ENCODE data around the gene PNP. TPM values are rescaled to one million over a fixed set of nuclear protein-coding genes. Genes with fewer than 3 reads are reported as not detected.

PNP gene
- total and polyA plus RNA-seq, 7 donors = 3.7 to 42.5 (median 6.0) TPM

GRCh38 chr14:20461225-20462141, 7.7 kb upstream of the PNP start, which contains the start of gene PIP4P1:
TSS of gene PIP4P1 (minus strand) at chr14:20461434. CDS start at chr14:20461325, 109 bp downstream.
- H3K4me1 ChIP-seq = peaks cover 16% of the 10 kb centered on the region
- H3K4me3 ChIP-seq = peak within 1 kb of the TSS; percentile 87
- no peaks in the 10 kb centered on the region for H3K27me3 ChIP-seq (ENCODE audit: insufficient read depth in 3 of 3, low read length in 2 of 3)
- no peaks in the 10 kb centered on the region for H3K9me3 ChIP-seq
- no peak for TF ChIP-seq CTCF (IDR thresholded peaks at IDR 0.05)
- ATAC-seq = peak; percentile 95 to 96 (median 96)
- peak; percentile 99 for DNase-seq
- WGBS, 3 donors = 0% methylated on average over 42 to 67 of the region's 67 CpGs
- peak within 1 kb of the TSS; percentile 95 for H3K27ac ChIP-seq
- peaks cover 0 to 39% of the 10 kb centered on the region in 2 donors for H3K36me3 ChIP-seq (ENCODE audit: insufficient read depth in 1 of 2, low read depth in 1 of 2)
- intact Hi-C loops (cut with DNase I) = loop anchor here in 1 of 2 donors (5.0 to 10.0 kb wide), 3 partner anchors 119 to 641 kb away; partner anchors contain the start of genes ANG, PARP2, RNASE4 and TMEM253

- 30 to 34% (median 31%) methylated on average over 16 of the region's 16 CpGs for WGBS, 3 donors
- DNase-seq = peak in 1 of 2 donors; percentile 25
- intact Hi-C loops (cut with DNase I) = loop anchor here (5.0 to 10.0 kb wide), 2 partner anchors 138 to 216 kb away; partner anchors contain the start of genes ANG (in 1 of the 2) and RNASE4 (in 1 of the 2)
- no peaks in the 10 kb centered on the region for H3K27me3 ChIP-seq (ENCODE audit: insufficient read depth in 3 of 3, low read length in 2 of 3)
- TF ChIP-seq CTCF (IDR thresholded peaks at IDR 0.05) = no peak
- H3K4me3 ChIP-seq = peak overlapping the region; percentile 78
- H3K27ac ChIP-seq = peak overlapping the region; percentile 75
- ATAC-seq = peak in 1 of 4 donors; percentile 21
- no peaks in the 10 kb centered on the region for H3K9me3 ChIP-seq
- peaks cover 2 to 15% of the 10 kb centered on the region in 2 donors for H3K36me3 ChIP-seq (ENCODE audit: insufficient read depth in 1 of 2, low read depth in 1 of 2)
- peaks cover 6% of the 10 kb centered on the region for H3K4me1 ChIP-seq
Measured at GRCh38 chr14:20468764-20469241, 403 bp upstream of the PNP start.

GRCh38 chr14:20469890-20470602, 840 bp downstream of the PNP start:
- peak in 1 of 2 donors; percentile 18 for DNase-seq
- 3 to 5% (median 5%) methylated on average over 12 of the region's 12 CpGs for WGBS, 3 donors

More at GRCh38 chr14:20469890-20470602, 840 bp downstream of the PNP start:
- peak overlapping the region; percentile 78 for H3K4me3 ChIP-seq
- H3K27ac ChIP-seq = peak overlapping the region; percentile 75
- peak; percentile 71 to 84 (median 75) for ATAC-seq
- intact Hi-C loops (cut with DNase I) = loop anchor here (5.0 to 10.0 kb wide), 2 partner anchors 137 to 215 kb away; partner anchors contain the start of genes ANG (in 1 of the 2) and RNASE4 (in 1 of the 2)
- H3K27me3 ChIP-seq (ENCODE audit: insufficient read depth in 3 of 3, low read length in 2 of 3) = no peaks in the 10 kb centered on the region
- peaks cover 6% of the 10 kb centered on the region for H3K4me1 ChIP-seq
- H3K36me3 ChIP-seq (ENCODE audit: insufficient read depth in 1 of 2, low read depth in 1 of 2) = peaks cover 3 to 25% of the 10 kb centered on the region in 2 donors
- H3K9me3 ChIP-seq = no peaks in the 10 kb centered on the region
- no peak for TF ChIP-seq CTCF (IDR thresholded peaks at IDR 0.05)
